Endothelial cell of umbilical vein (primary cell): Measurements from ENCODE around the gene PKNOX2.

Source experiments
- EZH2 ChIP-seq: IDR thresholded peaks from 2 replicates; pipeline ENCODE4 v1.6.1; 2012; ENCODE audit warnings: borderline replicate concordance, low read depth, mild to moderate bottlenecking, moderate library complexity, low read length, inconsistent platforms; ENCODE audit not compliant: severe bottlenecking
- FOS ChIP-seq: IDR thresholded peaks from 2 replicates; pipeline ENCODE4 v1.6.1; 2011; ENCODE audit warnings: mild to moderate bottlenecking, low read length, moderate library complexity, borderline replicate concordance; ENCODE audit not compliant: insufficient read depth
- GATA2 ChIP-seq: IDR thresholded peaks from 2 replicates; pipeline ENCODE4 v1.7.0; 2011; ENCODE audit warnings: low read depth, mild to moderate bottlenecking, moderate library complexity, mixed read lengths, low read length; ENCODE audit not compliant: insufficient read length, insufficient read depth
- JUN ChIP-seq: IDR thresholded peaks from 2 replicates; pipeline ENCODE4 v1.6.1; 2011; ENCODE audit warnings: borderline replicate concordance, low read depth; ENCODE audit not compliant: insufficient read length, insufficient read depth
- MYC ChIP-seq: IDR thresholded peaks from one replicate; pipeline ENCODE4 v1.6.1; 2011; ENCODE audit warnings: mild to moderate bottlenecking, low read depth, low read length
- POLR2A ChIP-seq: IDR thresholded peaks from 2 replicates; pipeline ENCODE4 v1.6.1; 2012; ENCODE audit warnings: low read depth, mild to moderate bottlenecking, control low read depth, low read length
- POLR2AphosphoS5 ChIP-seq: IDR thresholded peaks from 2 replicates; pipeline ENCODE4 v1.6.1; 2012; ENCODE audit warnings: low read depth, mild to moderate bottlenecking, control low read depth, low read length, moderate library complexity; ENCODE audit not compliant: insufficient read depth
- TF ChIP-seq, protein P1 (sequence below), 2 donors: IDR thresholded peaks; 1 replicate in 1 of 2; 2 replicates in 1 of 2; pipeline ENCODE4 v1.5.1; 2011; ENCODE audit warnings: low read length in 2 of 2, mild to moderate bottlenecking in 2 of 2, moderate library complexity in 2 of 2, control low read depth in 1 of 2, inconsistent platforms in 1 of 2, low read depth in 1 of 2; ENCODE audit not compliant: insufficient read depth in 1 of 2; ENCODE audit errors: extremely low read depth in 1 of 2
- TF ChIP-seq, protein P2 (sequence below): IDR thresholded peaks from 2 replicates; pipeline ENCODE4 v1.6.1; 2011; ENCODE audit not compliant: insufficient read depth, insufficient read length

DNA sequence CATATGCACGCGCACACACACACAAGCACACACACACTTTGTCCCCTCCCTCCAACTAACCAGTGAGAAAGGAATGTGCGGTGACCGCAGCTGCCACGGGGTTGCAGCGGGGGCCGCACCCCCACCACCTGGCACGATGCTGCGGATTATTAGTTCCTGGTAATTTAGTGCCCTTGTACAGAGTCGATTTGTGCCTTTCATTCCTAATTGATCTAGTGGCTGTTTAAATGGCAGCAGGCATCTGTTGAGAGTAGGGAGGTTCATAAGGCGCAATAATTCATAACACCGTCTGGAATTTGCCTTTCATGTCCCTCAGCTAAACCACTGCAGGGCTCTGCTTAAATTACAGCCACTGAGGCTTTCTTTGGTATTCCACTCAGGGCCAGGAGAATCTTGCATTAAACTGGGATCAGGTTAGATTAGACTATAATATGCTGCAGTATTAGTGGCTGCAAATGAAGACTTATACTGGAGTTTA, 217.8 kb downstream of the PKNOX2 start:
- no peak for TF ChIP-seq POLR2A
- TF ChIP-seq, protein P1, sequence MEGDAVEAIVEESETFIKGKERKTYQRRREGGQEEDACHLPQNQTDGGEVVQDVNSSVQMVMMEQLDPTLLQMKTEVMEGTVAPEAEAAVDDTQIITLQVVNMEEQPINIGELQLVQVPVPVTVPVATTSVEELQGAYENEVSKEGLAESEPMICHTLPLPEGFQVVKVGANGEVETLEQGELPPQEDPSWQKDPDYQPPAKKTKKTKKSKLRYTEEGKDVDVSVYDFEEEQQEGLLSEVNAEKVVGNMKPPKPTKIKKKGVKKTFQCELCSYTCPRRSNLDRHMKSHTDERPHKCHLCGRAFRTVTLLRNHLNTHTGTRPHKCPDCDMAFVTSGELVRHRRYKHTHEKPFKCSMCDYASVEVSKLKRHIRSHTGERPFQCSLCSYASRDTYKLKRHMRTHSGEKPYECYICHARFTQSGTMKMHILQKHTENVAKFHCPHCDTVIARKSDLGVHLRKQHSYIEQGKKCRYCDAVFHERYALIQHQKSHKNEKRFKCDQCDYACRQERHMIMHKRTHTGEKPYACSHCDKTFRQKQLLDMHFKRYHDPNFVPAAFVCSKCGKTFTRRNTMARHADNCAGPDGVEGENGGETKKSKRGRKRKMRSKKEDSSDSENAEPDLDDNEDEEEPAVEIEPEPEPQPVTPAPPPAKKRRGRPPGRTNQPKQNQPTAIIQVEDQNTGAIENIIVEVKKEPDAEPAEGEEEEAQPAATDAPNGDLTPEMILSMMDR (IDR thresholded peaks at IDR 0.05; ENCODE audit: extremely low read depth in 1 of 2, insufficient read depth in 1 of 2, low read depth in 1 of 2, low read length in 2 of 2) = no peak
- TF ChIP-seq EZH2 = no peak
- no peak for TF ChIP-seq POLR2AphosphoS5
- no peak for TF ChIP-seq MYC
- no peak for TF ChIP-seq FOS
- TF ChIP-seq, protein P2, sequence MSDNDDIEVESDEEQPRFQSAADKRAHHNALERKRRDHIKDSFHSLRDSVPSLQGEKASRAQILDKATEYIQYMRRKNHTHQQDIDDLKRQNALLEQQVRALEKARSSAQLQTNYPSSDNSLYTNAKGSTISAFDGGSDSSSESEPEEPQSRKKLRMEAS = no peak
- no peak for TF ChIP-seq JUN
- TF ChIP-seq GATA2 = no peak
